Smooth muscle cell of the brain vasculature (primary cell): ENCODE results near the gene NDUFS7.
A peak's percentile ranks its signal among the peaks of the same experiment; 100 is the strongest.

Source experiments
- DNase-seq: peaks from one replicate; pipeline ENCODE4 v3.0.0-alpha.2; 2012; ENCODE audit warnings: low read depth, low spot score

NDUFS7 gene

GRCh38 chr19:1400281-1401137 lies 16.8 kb downstream of the NDUFS7 start:
- no peak for DNase-seq

GRCh38 chr19:1401138-1401888 lies 17.6 kb downstream of the NDUFS7 start, which contains the start of gene GAMT:
GAMT (minus strand) TSS chr19:1401542; CDS start chr19:1401476, 66 bp downstream.
- DNase-seq, result no peak

GRCh38 chr19:1401889-1402217 lies 18.1 kb downstream of the NDUFS7 start:
- no peak for DNase-seq

- no peak for DNase-seq
Observed at GRCh38 chr19:1402411-1403070, 18.8 kb downstream of the NDUFS7 start.

GRCh38 chr19:1406774-1407527 lies 23.2 kb downstream of the NDUFS7 start:
- DNase-seq, result peak; percentile 97

- DNase-seq, result no peak
Observed at GRCh38 chr19:1407528-1408299, 24.0 kb downstream of the NDUFS7 start, which contains the start of gene DAZAP1. DAZAP1 (plus strand) TSS chr19:1407586; CDS start chr19:1407774, 188 bp downstream.

- DNase-seq, result no peak
Observed at GRCh38 chr19:1408300-1409203, 24.8 kb downstream of the NDUFS7 start.

- DNase-seq, result no peak
Observed at GRCh38 chr19:1409204-1410005, 25.7 kb downstream of the NDUFS7 start.

- DNase-seq, result no peak
Observed at GRCh38 chr19:1410136-1410786, 26.6 kb downstream of the NDUFS7 start.

- DNase-seq, result no peak
Observed at GRCh38 chr19:1410789-1411188, 27.1 kb downstream of the NDUFS7 start.

- no peak for DNase-seq
Observed at GRCh38 chr19:1411255-1412191, 27.8 kb downstream of the NDUFS7 start.

GRCh38 chr19:1412323-1412923 lies 28.7 kb downstream of the NDUFS7 start:
- DNase-seq, result no peak

- DNase-seq, result no peak
Observed at GRCh38 chr19:1412995-1413800, 29.5 kb downstream of the NDUFS7 start.

- DNase-seq, result no peak
Observed at GRCh38 chr19:1416014-1416841, 32.5 kb downstream of the NDUFS7 start.

GRCh38 chr19:1417145-1417544 lies 33.4 kb downstream of the NDUFS7 start:
- no peak for DNase-seq
